LNCAP (cell line): ENCODE measurements around the gene RGS3.

Experiments
- CTCF ChIP-seq: fragments of 450-650 bp; IDR thresholded peaks from 2 replicates; pipeline ENCODE4 v1.5.1; 2017; ENCODE audit warnings: mild to moderate bottlenecking

The RGS3 gene

DNA sequence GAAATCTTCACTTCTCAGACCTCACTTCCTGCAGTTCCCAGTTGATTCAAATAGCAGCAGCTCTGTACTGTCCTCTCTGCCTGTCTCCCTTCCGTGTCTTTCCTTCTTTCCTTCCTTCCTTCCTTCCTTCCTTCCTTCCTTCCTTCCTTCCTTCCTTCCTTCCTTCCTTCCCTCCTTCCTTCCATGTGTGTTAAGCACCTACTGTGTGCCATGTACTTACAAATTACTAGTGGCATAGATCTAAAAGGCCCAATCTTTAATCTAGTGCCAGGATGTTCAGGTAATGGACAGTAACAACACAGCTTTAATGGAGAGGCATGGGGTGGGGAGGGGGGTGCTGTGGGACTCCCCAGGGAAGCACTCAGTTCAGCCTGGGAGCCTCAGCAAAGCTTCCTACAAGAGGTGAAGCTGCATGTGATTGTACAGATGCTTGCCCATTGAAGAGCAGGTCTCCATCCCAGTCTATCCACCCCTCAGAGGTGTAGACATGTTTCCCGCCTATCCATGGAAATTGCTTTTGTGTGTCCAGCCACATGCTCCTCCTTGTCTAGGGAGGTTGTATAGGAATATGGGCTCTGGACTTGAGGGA lies 106.0 kb downstream of the RGS3 start:
- TF ChIP-seq CTCF = no peak

GRCh38 chr9:113570106-113570505 lies 106.6 kb downstream of the RGS3 start:
- no peak for TF ChIP-seq CTCF

- no peak for TF ChIP-seq CTCF
Observed at GRCh38 chr9:113570749-113571711, 107.5 kb downstream of the RGS3 start.

DNA sequence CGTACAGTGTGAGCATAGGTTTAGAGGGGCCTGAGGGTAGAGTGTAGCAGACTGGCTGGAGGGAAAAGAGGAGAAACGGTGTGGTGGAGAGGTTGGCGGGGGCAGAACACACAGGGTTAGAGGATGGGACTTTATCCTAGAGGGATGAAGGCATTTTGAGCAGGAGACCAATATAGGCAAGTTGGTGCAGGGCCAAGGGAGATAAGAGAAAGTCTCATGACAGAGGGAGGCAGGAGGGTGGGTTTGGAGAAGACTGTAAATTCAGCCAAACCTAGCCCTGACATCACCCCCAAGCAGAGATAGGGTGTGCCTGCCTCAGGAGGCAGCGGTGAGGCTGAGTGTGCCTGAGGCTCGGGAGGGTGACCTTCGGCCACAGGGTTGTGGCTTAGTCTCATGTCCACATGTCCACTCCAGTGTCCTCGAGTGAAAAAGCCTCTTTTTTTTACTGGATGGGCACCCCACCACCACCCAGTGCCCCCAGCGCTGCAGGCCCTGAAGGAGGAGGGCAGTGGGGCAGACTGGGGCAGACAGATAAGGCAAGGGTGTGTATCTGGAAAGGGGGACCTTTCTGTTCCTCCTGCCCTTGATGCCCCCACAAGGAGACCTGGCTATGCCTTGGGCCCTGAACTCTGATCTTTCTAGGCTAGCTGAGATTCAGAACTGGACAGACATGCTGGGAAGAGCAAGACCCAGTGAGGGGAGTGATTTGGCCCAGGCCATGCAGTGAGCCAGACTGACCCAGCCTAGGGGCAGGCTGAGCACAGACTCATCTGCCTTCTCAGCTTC lies 108.7 kb downstream of the RGS3 start:
- no peak for TF ChIP-seq CTCF

DNA sequence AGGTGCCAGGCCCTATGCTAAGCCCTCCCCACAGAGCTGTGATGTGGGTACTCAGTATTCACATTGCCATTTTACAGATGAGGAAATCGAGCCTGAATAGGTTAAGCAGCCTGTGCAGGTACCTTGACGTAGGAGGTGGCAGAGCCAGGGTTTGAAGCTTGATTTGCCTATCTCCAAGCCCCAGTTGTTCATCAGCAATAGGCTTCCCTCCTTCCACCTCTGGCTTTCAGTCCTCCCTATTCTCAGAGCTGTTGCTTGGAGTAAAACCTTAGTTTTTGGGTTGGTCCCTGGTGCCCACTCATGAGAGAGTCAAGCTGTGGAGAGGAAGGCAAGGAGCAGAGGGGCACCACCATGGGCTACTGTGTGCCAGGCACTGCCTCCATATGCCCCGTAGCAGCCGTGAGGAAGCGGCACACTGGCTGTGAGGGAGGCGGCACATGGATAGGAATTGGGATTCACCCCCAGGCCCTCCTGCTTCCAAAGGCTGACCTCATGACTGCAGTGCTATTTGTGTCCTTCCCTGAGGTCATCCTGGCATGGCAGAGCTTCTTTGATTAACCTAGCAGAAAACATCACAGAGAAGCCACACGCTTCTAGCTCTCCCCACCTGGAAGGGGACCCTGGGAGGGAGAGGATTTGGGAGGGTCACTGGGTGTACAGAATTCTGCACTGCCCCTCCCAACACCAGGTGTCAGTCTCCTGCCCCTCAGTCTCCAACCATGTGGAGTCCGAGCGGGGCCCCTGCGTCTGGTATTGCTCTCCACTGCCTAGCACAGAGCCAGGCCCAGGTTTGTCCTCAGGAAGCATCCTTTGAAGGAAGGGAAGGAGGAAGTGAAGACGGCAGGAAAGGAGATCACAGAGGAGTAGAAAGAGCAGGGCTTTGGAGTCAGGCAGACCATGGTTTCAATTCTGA lies 109.8 kb downstream of the RGS3 start:
- TF ChIP-seq CTCF = no peak

DNA sequence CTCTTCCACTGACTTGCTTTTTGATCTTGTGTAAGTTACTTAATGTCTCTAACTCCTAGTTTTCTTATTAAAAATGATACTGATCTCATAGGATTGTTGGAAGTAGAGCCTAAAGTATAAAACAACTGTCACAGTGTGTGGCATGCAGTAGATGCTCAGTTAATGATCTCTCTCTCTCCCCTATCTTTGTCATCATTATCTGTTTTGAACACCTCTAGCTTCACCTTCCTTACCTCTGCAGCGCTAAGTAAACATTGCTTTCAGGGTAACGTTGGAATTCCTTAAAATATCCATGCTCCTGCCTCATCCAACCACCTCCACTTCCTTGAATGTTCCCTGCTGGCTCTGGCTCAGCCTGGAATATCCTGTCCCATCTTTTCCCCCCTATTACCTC lies 110.4 kb downstream of the RGS3 start:
- no peak for TF ChIP-seq CTCF
